ENCODE measurements around the gene CNBP.
"Not testable (repeated sequence)": the region's sequence is repeated elsewhere in the genome, so short reads cannot be mapped to it uniquely, and the experiment has no call there.

Gene CNBP
- 355 to 367 reads per million in 2 donors for total RNA-seq

DNA sequence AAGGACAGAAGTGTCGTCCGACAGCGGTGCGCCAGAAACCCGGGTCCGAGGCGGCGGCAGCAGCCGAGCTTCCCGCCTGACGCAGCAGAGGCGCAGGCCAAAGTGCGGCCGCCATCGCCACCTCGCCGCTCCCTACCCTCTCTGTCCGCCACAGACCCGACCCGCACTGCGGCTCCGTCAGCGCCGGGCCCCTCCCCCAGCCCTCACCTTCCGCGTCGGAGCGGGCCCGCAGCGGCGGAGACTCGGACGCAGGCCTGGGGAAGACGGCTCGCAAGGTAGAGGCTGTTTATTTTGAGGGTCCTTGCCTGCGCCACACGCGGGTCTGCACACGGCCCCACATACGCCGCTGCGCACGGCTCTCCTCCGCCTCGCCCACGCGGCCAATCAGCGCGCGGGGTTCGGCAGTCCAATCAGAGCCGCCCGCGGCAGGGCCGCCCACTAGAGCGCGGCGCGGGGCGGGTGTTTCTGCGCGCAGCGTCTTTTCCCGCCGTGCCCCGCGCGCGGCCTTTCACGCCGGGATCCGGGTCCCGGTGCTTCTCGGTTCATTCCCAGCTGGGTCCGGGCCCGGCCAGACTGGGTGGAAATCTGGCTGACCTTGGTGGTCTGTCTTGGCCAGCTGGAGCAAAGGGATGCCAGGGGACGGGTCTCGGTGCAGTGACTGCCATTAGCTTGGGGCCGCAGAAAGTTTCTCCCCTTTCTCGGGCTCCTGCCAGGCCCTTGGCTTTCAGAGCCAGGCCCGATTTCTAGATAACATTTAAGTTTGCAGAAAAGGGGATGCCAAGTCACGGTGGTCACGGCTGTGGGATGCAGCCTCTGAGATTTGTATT lies at the start of gene CNBP:
Gene CNBP, minus strand, starts transcription at position 328 of the 827 bp plus-strand sequence. CDS start 12,139 bp downstream, outside the sequence.
- DNase-seq: peak; percentile 92

DNA sequence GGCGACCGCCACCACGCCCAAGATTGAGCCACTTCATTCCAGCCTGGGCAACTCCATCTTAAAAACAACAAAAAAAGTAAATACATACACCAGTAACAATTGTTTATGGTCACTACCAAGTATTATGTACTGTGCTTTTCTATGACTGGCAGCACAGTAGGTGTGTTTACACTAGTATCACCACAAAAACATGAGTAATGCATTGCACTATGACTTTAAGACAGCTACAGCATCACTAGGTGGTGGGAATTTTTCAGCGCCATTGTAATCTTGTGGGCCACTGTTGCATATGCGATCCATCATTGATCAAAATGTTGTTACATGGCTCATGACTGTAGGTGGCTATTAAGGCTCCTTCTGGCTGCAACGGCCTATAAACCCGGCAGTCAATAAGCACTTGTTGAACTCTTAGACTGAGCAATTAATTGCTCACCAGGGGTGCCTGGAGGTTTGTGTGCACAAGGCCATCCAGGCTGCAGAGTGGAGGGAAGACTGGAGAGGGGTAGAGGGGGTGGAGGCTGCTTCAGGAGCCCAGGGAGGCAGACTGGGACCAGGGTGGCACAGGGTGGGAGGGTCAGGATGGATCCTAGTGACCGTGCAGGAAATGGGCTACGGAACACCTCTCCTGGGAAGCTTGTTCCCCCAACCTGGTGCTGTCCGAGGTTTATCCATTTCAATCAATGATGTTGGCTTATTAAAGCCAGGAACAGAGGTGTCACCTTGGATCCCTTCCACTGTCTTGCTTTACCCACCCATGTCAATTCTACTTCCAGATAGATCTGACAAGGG lies 47.8 kb upstream of the CNBP start:
- no peak for DNase-seq

DNA sequence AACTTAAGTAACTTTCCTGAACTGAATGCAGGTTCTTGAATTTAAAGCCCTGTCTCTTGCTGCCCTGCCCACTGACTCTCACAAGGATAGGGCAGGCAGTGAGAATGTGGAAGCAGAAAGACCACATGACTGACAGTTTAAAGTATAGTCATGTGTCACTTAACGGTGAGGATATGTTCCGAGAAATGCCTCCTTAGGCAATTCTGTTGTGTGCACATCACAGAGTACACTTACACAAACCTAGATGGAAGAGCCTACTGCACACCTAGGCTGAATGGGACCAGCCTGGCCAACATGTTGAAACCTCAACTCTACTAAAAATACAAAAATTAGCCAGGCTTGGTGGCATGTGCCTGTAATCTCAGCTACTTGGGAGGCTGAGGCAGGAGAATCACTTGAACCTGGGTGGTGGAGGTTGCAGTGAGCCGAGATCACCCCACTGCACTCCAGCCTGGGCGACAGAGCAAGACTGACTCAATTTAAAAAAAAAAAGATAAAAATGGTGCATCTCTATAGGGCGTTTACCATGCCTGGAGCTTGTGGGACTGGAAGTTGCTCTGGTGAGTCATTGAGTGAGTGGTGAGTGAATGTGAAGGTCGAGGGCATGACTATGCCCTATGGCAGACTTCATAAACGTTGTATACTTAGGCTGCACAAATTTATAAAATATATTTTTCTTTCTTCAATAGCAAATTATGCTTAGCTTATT lies 46.8 kb upstream of the CNBP start:
- no peak for DNase-seq

DNA sequence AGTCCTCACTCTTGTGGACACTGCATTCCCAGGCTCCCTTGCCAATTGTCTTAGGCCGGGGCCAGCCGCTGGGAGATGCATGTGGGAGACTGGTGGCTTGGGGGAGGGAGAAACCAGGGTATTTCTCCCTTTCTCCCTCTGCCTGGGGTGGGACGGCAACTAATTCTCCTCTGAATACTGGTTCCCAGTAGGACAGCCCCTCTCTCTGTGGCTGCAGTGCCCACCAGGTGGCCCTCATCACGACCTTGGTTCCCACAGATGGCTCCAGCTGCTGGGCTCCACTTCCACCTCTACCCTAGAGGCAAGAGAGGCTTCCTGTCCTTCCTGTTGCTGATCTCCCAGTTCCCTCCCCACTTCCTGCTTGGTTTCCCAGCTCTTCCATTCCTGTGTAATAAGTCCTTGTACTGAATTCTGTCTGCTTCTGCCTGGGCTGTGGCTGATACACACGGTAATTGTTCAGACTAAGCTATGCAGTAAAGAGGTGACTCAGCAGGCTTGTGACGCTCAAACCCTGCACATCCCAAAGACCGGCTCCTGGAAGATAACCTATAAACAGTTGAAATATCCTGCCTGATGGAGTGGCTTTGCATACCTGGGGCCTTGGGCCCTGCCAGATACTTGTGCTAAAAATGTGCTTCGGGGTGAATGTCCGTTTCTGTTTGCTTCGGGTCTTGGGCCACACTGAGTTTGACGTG lies 45.3 kb upstream of the CNBP start:
- no peak for DNase-seq

DNA sequence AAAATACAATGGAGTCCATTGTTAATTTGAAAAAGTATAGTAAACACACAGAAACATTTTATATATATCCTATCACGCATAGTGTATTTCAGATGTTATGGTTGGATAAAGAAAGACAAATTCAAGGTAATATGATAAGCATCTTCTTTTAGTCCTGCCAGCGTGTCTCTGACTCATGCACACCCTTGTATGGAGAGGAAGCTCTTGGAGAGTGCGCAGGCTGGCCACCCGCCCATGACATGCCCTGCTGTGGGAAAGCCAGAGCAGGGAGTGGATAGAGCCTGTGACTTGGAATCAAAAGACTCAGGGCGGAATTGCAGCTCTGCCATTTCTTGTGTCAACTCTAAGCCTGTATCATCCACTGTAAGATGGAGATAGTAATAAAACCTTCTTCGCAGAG lies 42.7 kb upstream of the CNBP start:
- DNase-seq: no peak

DNA sequence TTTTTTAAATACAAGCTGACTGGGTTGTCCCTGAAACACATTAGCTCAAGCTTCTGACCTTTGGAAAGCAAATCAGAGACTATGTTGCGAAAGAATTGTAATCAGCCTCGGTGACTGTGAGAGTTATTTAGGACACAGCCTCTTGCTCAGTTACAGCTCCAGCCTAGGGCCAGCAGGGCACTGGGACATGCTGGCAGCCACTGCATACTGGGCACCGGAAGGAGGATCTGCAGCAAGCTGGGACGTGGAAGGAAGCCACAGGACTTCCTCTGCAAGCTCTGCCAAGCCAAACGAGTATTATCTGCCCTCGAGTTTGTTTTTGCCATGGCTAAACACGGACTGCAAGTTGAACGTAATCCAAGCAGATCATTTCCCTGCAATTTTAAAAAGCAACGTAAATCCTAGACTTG lies 41.3 kb upstream of the CNBP start:
- no peak for DNase-seq

DNA sequence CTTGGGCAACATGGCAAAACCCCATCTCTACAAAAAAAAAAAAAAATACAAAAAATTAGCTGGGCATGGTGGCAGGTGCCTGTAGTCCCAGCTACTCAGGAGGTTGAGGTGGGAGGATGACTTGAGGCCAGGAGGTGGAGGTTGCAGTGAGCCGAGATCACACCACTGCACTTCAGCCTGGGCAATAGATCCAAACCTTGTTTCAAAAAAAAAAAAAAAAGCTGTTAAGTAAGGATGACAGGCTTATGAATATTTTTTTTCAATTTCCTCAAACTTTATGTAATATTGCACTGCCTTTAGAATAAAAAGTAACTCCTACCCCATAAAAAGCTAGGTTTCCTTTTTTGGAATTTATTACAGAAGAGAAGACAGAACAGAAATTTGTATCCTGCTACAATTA lies 40.7 kb upstream of the CNBP start:
- DNase-seq: not testable (repeated sequence)

DNA sequence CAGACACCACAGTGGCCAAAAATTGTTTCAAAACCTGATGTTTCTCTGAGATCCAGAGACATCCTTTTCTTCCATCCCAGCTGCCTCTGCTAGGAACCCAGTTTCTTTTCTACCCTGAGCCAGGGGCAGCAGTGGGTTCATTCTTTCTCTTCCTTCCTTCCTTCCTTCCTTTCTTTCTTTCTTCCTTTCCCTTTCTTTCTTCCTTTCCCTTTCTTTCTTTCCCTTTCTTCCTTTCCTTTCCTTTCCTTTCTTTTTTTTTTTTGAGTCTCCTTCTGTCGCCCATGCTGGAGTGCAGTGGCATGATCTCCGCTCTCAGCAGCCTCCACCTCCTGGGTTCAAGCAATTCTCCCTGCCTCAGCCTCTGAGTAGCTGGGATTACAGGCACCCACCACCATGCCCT lies 35.0 kb upstream of the CNBP start:
- no peak for DNase-seq

DNA sequence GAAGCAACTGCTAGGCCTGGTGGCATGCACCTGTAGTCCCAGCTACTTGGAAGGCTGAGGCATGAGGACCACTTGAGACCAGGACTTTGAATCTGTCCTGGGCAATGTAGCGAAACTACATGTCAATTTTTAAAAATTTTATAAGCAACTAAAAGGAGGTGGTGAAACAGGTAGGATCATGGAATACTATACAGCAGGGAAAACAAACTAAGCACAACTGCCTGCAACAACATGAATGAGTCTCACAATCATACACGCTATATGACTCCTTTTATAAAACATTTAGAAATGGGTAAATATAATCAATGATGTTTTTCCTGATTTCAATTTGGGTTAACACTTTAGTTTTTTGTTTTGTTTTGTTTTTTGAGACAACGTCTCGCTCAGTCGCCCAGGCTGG lies 29.5 kb upstream of the CNBP start:
- no peak for DNase-seq

DNA sequence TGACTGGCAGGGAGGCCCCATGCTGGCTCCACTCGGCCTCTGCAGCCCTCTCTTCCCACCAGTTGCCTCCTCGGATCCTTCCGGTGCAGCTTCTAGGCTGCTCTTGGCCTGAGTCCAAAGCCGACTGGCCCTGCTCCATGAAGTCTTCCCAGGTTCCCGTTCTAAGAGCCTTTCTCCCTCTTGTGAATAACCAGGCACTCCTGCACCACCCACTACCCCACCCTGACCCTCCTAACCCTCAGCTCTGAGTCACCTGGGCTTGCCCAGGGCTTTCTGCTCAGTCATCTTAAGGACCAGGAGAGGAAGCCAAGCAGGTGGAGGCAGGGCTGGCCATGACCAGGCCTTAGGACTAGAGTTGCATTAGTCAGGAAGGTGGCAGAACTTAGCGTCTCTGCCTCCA lies 28.1 kb upstream of the CNBP start:
- DNase-seq: no peak

DNA sequence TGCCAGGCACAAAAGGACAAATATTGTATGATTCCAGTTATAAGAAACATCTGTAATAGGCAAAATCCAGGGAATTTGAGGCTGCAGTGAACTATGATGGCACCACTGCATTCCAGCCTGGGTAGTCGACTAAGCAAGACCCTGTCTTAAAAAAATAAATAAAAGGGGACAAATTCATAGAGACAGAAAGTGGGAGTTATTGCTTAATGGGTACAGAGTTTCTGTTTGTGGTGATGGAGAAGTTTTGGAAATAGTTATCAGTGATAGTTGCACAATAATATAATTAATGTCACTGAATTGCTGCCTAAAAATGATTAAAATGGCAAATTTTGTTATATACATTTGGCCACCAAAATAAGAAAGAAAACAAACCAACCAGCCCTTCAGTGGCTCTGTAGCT lies 27.6 kb upstream of the CNBP start:
- no peak for DNase-seq

DNA sequence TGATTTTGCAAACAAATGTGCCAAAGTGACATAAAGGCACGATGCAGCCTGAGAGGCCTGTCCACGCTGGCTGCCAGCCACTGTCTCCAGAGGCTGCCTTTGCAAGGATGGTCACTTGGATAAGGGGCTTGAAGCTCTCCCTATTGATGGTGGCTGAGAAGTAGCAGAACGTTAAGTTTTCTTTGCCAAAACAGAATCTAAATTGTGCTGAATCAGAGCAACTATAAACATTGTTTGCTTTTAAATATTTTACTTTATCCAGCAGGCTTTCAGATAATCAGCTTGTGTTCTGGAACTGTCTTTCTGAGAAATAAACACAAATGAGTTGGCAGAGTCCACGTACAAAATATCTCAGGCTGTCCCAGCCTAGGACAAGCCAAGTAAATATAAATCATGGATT lies 23.8 kb upstream of the CNBP start:
- no peak for DNase-seq

DNA sequence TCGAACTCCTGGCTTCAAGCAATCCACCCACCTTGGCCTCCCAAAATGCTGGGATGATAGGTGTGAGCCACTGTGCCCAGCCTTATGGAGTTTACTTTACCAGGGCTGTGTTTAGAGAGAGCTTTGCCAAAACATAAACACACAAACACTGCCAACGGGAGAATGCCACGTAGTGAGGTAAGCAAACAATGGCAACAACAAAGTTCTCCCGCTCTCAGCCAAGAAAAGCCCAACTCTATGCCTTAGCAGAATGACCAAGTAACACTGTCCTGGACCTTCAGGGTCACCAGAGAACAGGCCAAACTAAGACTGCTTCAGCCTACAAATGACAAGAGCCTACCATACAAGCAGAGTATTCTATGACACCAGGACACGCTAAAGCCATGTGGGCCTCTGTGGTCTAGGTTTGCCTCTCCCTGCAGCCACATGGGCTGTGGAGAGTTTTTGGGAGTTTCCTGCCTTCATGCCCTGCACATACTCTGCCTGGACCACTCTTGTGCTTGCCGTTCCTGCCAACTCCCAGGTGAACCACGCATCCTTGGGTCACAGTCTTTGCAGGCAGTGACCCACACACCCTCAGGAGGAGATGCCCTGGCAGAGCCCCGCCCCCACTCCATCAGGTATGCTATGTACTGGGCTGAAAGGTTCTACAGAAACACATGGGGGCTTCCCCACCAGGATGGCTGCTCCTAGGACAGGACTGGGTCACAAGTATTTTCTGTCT lies 21.6 kb upstream of the CNBP start:
- DNase-seq: no peak

DNA sequence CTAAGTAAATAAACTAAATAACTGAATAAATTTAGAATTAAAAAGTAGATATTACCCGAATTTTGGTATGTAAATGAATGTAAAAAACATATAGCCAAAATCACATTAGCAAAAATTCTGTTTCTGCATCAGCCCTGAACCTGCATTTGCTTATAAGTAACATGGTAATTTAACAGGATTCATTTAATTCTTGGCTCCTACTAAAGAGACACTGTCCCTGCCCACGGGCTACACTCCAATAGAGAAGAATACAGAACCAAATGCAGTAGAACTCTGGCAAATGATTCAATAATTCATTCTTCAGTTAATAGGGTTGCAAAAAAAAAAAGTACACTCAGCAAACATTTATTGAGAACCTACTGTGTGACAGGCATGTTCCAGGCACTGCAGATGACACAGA lies 20.8 kb upstream of the CNBP start:
- DNase-seq: no peak

DNA sequence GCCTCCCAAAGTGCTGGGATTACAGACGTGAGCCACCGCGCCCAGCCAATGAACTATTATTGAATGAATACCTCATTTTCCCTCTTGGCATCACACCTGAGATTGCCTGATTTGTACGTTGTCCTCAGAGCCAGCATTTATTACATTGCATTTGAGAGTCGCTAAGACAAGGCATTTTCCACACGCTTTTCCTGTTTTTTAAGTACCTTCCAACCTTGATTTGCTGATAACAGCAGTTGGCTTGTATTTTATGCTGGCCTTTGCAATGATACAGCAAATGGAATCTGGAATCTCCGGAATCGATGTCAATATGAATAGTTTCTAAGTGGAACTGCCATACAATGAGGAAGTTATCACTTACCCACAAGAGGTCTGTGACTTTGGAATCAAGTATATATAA lies 15.7 kb upstream of the CNBP start:
- no peak for DNase-seq

DNA sequence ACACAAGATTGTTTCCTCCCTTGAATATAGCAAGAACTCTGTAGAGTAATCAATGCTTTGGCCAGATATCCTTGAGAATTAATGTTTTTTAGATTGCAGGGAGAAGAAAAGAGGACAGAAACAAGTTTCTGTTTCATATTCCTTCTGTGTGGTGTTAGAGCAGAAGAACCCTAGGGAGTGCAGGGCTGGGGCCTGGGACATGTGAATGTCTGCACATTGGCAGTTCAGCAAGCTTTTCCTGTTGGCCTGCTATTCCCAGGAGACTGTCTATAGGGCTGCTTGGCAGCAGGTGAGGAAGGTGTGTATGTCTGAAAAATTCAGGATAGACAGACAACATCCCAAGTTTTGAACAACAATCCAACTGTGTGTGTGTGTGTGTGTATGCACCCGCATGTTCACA lies 13.6 kb upstream of the CNBP start:
- DNase-seq: no peak

DNA sequence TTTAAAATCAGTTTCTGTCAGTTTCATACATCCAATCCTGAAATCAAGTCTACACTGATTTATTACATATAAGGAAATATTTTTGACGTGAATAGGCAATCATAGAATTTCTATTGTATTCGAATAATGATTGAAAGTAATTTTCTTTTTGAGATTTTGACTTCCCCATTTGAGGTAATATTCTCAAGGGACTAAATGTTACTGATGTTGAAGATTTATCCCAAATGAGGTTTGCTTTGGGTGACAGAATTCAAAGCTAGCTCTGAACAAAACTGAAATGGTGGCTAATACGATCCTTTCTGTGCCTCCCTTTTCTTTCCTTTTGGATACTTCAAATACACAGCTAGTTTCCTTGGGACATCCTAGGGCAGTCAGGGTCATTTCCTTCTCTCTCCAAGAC lies 12.9 kb upstream of the CNBP start:
- DNase-seq: no peak

DNA sequence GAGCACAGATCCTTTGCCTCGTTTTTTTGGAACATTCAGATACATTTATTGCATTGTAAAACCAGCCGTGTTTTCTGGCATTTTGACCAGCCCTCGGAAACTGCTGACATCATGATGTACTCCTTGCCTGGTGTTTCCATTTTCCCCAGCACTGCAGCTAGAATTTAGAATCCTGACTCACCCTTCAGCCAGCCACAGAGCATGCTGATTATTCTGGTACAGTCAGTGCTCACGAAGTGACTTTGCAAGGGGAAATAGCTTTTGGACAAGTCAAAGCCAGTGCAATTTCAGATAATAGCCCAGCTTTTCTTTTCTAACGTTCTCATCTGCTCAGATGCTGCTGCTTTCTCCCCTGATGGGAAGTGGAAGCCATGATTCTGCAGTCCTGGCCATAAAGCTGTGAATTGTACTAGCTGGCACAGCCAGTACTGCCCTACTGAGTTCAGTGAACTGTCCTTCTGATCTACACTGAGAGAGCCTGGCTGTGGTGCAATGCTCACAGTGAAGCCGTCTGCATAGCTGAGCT lies 12.1 kb upstream of the CNBP start:
- DNase-seq: no peak

DNA sequence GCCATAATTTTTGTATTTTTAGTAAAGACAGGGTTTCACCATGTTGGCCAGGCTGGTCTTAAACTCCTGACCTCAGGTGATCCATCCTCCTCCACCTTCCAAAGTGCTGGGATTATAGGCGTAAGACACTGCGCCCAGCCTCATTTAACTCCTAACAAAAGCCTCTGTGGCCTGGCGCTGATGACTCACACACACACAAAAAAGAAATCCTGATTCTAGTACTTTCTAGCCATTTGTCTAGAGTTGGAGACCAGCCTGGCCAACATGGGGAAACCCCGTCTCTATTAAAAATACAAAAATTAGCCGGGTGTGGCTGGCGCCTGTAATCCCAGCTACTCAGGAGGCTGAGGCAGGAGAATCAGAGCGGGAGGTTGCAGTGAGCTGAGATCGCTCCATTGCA lies 6.1 kb upstream of the CNBP start:
- DNase-seq: not testable (repeated sequence)

DNA sequence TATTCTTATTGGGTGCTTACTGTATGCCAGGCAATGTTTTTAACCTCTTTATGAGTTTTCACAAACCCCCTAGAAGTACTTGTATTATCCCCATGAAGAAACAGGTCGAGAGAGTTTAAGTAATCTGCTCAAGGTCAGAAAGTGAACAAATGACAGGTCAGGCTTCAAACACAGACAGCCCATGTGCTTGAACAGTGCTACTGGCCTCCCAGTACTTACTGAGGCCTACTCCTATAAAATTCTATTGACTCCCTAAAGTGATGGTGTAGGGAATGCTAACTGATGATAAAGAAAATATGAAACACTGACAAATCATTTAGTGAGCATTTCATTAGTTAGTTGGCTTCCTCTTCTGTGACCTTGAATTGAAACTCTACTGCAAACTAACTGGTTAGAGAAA lies 4.2 kb upstream of the CNBP start:
- DNase-seq: no peak

DNA sequence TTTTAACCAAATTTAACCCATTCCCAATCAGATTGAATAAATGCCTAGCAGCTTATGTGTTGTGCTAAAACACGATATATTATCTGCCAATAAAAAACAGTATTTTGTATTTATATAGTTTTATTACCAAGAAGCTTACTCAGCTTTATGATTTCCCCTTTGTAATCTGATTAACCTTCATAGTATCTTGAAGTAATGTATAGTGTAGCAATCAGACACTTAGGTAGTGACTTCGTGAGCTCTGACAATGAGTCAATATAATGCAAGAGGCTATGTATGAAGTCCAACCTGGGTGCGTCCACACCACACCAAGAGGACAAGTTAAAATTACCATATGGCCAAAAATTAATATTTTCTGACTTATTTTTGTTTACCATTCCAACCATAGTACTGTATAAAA lies 2.1 kb upstream of the CNBP start:
- no peak for DNase-seq

All from activated gamma-delta T cell (primary cell).